Activated T-helper 1 cell treated with Interleukin-2 at 50 U/mL for 16 hours (primary cell): ENCODE data around the gene ST6GAL1.
"Not testable (repeated sequence)": the region's sequence is repeated elsewhere in the genome, so short reads cannot be mapped to it uniquely, and the experiment has no call there.

Source experiments
- DNase-seq: peaks from one replicate; pipeline ENCODE4 v3.0.0-alpha.2; 2020; ENCODE audit warnings: low read depth

Gene ST6GAL1

GRCh38 chr3:186930143-186930640 is at the start of gene ST6GAL1:
ST6GAL1 (plus strand) TSS chr3:186930526; CDS start chr3:187042704, 112,178 bp downstream.
- peak; percentile 52 for DNase-seq

DNA sequence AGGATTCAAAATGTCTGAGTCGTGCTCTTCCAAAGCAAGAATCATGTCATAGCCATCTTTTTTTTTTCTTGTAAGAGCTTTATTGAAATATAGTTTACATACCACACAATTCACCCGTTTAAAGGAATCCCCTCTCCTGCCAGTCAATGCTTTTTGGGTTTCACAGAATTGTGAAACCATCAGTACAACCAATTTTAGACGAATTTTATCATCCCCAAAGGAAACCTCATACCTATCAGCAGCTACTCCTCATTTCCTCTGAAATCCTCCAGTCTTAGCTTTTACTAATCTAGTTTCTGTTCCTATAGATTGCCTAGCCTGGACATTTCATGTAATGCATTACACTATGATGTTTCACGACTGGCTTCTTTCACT is 48.2 kb upstream of the ST6GAL1 start:
- DNase-seq, result no peak

GRCh38 chr3:186882881-186883685 is 47.2 kb upstream of the ST6GAL1 start:
- DNase-seq, result no peak

- DNase-seq, result no peak
Observed at GRCh38 chr3:186883686-186884058, 46.7 kb upstream of the ST6GAL1 start.

DNA sequence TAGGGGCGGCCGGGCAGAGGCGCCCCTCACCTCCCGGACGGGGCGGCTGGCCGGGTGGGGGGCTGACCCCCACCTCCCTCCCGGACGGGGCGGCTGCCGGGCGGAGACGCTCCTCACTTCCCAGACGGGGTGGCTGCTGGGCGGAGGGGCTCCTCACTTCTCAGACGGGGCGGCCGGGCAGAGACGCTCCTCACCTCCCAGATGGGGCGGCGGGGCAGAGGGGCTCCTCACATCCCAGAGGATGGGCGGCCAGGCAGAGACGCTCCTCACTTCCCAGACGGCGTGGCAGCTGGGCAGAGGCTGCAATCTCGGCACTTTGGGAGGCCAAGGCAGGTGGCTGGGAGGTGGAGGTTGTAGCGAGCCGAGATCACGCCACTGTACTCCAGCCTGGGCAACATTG is 45.5 kb upstream of the ST6GAL1 start:
- DNase-seq, result not testable (repeated sequence)

DNA sequence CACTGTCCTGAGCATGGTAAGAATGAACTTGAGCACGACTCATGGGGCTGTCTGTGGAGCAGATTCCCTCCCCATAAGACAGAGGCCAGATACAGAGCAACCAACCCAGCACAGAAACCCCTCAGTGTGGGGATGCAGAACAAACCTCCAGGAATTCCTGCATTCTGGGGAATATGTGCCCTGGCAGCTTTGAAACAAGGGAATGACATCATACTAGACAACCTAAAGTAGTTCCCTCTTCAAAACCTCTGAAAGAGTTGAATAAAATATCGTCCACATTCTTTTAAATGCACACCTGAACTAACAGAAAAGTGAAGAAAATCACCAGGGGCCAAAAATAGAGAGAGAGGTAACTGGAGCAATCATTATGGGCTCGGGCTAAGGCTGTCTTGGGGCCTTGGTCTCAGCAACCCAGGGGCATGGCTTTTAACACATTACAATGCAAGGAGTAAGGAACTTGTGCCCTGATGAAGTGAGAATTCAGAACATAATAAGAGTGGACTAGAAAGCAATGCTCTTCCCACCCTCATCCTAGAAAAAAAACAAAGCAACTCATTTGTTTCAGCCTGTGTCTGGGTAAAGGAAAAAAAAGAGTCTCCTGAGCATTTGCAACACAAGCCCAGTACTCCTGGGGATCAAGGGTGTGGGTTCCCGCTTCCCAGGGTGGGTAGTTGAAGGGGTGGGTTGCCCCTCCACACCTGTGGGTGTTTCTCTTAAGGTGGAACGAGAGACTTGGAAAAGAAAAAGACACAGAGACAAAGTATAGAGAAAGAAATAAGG is 43.9 kb upstream of the ST6GAL1 start:
- DNase-seq, result no peak

GRCh38 chr3:186887507-186887938 is 42.8 kb upstream of the ST6GAL1 start:
- DNase-seq, result not testable (repeated sequence)

- no peak for DNase-seq
Observed at GRCh38 chr3:186888569-186888968, 41.8 kb upstream of the ST6GAL1 start.

- not testable (repeated sequence) for DNase-seq
Observed at GRCh38 chr3:186889698-186890097, 40.6 kb upstream of the ST6GAL1 start.

DNA sequence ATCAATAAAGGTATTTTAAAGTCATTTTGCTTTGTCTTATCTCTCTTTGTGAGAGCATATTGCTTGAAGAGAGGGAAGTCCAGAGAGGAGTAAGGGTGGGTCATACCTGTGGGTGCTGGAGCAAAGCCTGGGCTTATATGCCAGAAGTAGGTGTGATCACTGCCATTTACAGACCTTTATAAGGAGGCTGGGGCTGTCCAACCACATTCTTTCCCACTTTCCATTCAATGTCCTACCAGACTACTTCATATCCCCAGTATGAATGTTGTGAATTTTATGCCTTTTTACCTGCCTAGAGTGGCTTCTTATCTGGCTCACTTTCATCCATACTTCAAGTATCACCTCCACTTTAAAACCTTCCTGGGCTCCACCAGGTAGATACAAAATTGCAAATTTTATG is 39.4 kb upstream of the ST6GAL1 start:
- no peak for DNase-seq

- DNase-seq, result not testable (repeated sequence)
Observed at GRCh38 chr3:186893071-186893470, 37.3 kb upstream of the ST6GAL1 start.

DNA sequence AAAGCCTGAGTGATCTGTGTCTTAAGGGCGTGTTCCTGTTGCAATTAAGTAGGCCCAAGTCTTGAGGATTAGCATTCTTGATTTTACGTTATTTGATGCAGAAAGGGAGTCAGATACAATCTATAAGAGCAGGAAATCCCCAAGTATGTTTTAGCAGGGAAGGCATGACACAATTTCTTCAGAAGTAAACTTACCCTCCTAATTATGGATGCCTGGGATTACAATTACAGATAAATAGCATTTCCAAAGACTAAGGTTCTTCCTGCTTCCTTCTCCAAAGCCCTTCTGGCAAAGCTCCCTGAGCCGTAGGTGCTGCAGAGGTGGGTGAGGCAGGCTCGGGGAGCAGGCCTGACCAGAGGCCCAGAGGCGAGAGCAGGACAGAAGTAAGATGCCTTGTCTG is 34.9 kb upstream of the ST6GAL1 start:
- no peak for DNase-seq

GRCh38 chr3:186896006-186896405 is 34.3 kb upstream of the ST6GAL1 start:
- no peak for DNase-seq

DNA sequence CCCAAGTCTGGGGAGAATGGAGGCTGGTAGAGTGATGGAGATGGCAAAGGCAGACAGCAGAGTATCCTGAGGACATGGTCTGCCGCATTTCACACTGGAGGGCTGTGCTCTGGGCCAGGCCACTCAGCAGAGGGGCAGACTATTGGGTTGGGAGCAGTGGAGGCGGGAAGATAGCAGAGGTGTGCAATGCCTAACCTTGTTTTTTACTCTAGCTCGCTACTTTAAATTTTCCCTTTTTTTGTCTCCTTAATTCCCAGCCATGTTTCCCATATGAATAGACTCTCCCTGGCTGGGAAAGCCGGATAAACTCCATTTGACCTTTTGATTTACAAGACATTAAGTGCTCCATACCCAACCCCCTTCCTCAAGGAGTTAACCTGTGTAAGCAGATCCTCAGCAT is 33.5 kb upstream of the ST6GAL1 start:
- no peak for DNase-seq

- no peak for DNase-seq
Observed at GRCh38 chr3:186901135-186901734, 29.1 kb upstream of the ST6GAL1 start.

DNA sequence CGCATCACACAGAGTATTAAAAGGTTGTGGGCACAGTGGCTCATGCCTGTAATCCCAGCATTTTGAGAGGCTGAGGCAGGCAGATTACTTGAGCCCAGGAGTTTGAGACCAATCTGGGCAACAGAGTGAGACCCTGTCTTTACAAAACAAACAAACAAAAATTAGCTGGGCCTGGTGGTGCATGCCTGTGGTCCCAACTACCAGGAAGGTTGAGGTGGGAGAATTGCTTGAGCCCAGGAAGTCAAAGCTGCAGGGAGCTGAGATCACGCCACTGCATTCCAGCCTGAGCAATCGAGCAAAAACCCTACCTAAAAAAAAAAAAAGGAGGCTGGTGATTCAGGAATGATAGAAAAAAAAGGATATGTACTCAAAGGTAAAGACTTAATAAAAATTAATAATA is 28.2 kb upstream of the ST6GAL1 start:
- no peak for DNase-seq

DNA sequence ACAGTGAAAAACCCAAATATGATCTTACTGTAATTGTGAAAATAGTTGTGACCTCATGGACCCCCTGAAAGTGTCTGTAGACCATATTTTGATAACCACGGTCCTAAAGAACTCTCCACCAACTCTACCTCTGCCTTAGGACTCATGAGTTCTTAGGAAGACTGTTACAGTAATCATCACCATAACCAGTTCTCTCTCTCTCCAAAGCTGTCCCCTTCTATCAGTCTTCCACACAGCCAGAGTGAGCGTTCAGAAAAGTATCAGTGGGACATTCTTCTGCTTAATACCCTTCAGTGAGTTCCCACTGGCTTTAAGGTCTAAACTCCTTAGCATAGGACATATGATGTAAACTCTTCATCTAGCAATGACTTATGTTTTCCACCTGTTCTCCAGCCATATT is 27.6 kb upstream of the ST6GAL1 start:
- no peak for DNase-seq

GRCh38 chr3:186903676-186904075 is 26.6 kb upstream of the ST6GAL1 start:
- not testable (repeated sequence) for DNase-seq

GRCh38 chr3:186907075-186907474 is 23.3 kb upstream of the ST6GAL1 start:
- DNase-seq, result not testable (repeated sequence)

DNA sequence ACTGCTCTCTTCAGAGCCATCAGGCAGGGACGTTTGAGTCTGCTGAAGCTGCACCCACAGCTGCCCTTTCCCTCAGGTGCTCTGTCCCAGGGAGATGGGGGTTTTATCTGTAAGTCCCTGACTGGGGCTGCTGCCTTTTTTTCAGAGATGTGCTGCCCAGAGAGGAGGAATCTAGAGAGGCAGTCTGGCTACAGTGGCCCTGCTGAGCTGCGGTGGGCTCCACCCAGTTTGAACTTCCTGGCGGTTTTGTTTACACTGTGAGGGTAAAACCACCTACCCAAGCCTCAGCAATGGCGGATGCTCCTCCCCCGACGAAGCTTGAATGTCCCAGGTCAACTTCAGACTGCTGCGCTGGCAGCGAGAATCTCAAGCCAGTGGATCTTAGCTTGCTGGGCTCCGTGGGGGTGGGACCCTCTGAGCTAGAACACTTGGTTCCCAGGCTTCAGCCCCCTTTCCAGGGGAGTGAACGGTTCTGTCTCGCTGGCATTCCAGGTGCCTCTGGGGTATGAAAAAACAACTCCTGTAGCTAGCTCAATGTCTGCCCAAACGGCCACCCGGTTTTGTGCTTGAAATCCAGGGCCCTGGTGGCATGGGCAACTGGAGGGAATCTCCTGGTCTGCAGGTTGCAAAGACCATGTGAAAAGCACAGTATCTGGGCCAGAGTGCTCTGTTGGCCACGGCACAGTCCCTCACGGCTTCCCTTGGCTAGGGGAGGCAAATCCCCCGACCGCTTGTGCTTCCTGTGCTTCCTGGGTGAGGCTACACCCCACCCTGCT is 21.1 kb upstream of the ST6GAL1 start:
- DNase-seq, result peak; percentile 76

DNA sequence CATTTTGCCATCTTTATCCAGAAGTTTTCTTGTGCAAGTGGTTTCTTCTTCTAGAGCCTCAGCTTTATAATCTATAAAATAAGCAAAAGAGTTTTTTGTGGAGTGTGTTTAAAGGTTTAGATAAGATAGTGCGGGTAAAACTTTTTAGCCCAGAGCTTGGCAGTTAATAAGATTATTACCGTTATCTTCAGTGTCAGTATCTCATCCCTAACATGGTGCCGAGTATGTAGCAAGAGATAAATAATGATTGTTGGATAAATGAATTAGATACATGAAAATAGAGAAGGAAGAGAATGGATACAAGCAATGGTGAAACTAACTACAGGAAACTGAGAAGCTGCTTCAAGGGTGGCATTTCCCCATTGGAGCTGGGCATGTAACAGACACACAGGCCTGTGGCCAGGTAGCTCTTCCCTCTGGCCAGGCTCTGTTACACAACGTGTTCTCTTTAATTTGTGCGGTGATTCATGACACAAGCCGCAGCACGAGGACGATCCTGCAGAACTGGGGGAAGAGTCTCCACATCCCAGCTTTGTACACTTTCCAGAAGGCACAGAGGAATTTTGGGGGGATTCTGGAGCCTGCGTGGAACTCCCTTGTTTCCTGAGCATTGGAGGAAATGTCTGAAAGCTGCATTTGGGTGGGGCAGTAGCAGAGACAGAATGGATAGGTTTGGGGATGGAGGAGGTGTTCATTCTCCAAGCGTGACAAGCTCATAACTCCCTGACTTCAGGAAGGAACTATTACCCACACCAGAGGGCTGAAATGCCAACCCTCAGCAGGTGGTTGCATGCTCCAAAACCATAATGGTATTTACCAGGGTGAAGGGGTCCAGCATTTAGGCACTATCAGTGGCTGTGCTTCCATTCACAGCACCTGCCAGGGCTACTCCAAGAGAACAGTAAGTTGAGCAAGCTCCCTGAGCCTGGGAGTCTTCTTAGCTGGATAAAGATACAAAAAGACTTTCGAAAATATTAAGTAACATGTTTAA is 14.2 kb upstream of the ST6GAL1 start:
- no peak for DNase-seq
